H9 (cell line): ENCODE results near the gene SLIT1. TPM values are rescaled to one million over a fixed set of nuclear protein-coding genes. Genes with fewer than 3 reads are reported as not detected.

ENCODE experiments used
- DNase-seq: peaks from one replicate; pipeline ENCODE4 v3.0.0-alpha.2; 2017
- H2AFZ ChIP-seq: one replicate; pipeline ENCODE4 v1.6.1; 2013; ENCODE audit warnings: mild to moderate bottlenecking, low read length, control low read depth, moderate library complexity
- H2AK5ac ChIP-seq: 2 replicates; pipeline ENCODE4 v1.6.1; 2013; ENCODE audit warnings: low read length, control low read depth, mixed read lengths; ENCODE audit not compliant: insufficient read length
- H2BK120ac ChIP-seq: one replicate; pipeline ENCODE4 v1.6.1; 2013; ENCODE audit warnings: low read depth, mild to moderate bottlenecking, low read length, control low read depth, inconsistent platforms; ENCODE audit not compliant: poor library complexity, severe bottlenecking
- H2BK12ac ChIP-seq: 2 replicates; pipeline ENCODE4 v1.6.1; 2013; ENCODE audit warnings: low read length, control low read depth, mixed read lengths, low read depth; ENCODE audit not compliant: insufficient read length
- H2BK15ac ChIP-seq: 2 replicates; pipeline ENCODE4 v1.6.1; 2013; ENCODE audit warnings: low read depth, low read length, control low read depth
- H2BK20ac ChIP-seq: one replicate; pipeline ENCODE4 v1.6.1; 2013; ENCODE audit warnings: low read depth, mild to moderate bottlenecking, low read length, control low read depth, inconsistent platforms; ENCODE audit not compliant: poor library complexity, severe bottlenecking
- H2BK5ac ChIP-seq: 2 replicates; pipeline ENCODE4 v1.6.1; 2013; ENCODE audit warnings: low read length, control low read depth, mixed read lengths; ENCODE audit not compliant: insufficient read length
- H3K14ac ChIP-seq: 2 replicates; pipeline ENCODE4 v1.6.1; 2013; ENCODE audit warnings: low read length, control low read depth; ENCODE audit not compliant: insufficient read depth
- H3K18ac ChIP-seq: 2 replicates; pipeline ENCODE4 v1.6.1; 2013; ENCODE audit warnings: low read depth, mild to moderate bottlenecking, mixed read lengths, low read length, control low read depth; ENCODE audit not compliant: insufficient read length
- H3K23ac ChIP-seq: 2 replicates; pipeline ENCODE4 v1.6.1; 2013; ENCODE audit warnings: low read length, control low read depth, mixed read lengths, low read depth; ENCODE audit not compliant: insufficient read length
- H3K23me2 ChIP-seq: 2 replicates; pipeline ENCODE4 v1.6.1; 2013; ENCODE audit warnings: low read depth, mild to moderate bottlenecking, mixed read lengths, low read length, control low read depth; ENCODE audit not compliant: insufficient read length, poor library complexity, severe bottlenecking
- H3K27ac ChIP-seq: 2 replicates; pipeline ENCODE4 v1.5.1; 2013; ENCODE audit warnings: low read length, control low read depth, mixed read lengths, low read depth; ENCODE audit not compliant: insufficient read length
- H3K27me3 ChIP-seq: 2 replicates; pipeline ENCODE4 v1.6.1; 2013; ENCODE audit warnings: low read length, control low read depth, inconsistent platforms; ENCODE audit not compliant: insufficient read depth
- H3K4ac ChIP-seq: 2 replicates; pipeline ENCODE4 v1.6.1; 2013; ENCODE audit warnings: low read depth, mild to moderate bottlenecking, control low read depth, inconsistent platforms, low read length, moderate library complexity
- H3K4me1 ChIP-seq: 2 replicates; pipeline ENCODE4 v1.6.1; 2013; ENCODE audit warnings: low read length, control low read depth, inconsistent platforms; ENCODE audit not compliant: insufficient read depth
- H3K4me2 ChIP-seq: 2 replicates; pipeline ENCODE4 v1.6.1; 2013; ENCODE audit warnings: low read length, control low read depth, mixed read lengths; ENCODE audit not compliant: insufficient read length, insufficient read depth
- H3K56ac ChIP-seq: 2 replicates; pipeline ENCODE4 v1.6.1; 2013; ENCODE audit warnings: low read depth, mild to moderate bottlenecking, mixed read lengths, low read length, control low read depth; ENCODE audit not compliant: insufficient read length
- H3K79me1 ChIP-seq: 2 replicates; pipeline ENCODE4 v1.6.1; 2013; ENCODE audit warnings: low read depth, mild to moderate bottlenecking, moderate library complexity, low read length, control low read depth, inconsistent platforms; ENCODE audit not compliant: insufficient read depth, poor library complexity, severe bottlenecking
- H3K79me2 ChIP-seq: 2 replicates; pipeline ENCODE4 v1.6.1; 2013; ENCODE audit warnings: low read length, control low read depth, inconsistent platforms; ENCODE audit not compliant: insufficient read depth
- H3K9ac ChIP-seq: 2 replicates; pipeline ENCODE4 v1.6.1; 2013; ENCODE audit warnings: low read length, control low read depth, mixed read lengths; ENCODE audit not compliant: insufficient read length; ENCODE audit errors: extremely low read depth
- H3K9me3 ChIP-seq: one replicate; pipeline ENCODE4 v1.6.1; 2013; ENCODE audit warnings: low read depth, low read length, inconsistent platforms; ENCODE audit not compliant: control insufficient read depth
- H3T11ph ChIP-seq: one replicate; pipeline ENCODE4 v1.6.1; 2013; ENCODE audit warnings: mild to moderate bottlenecking, low read length, control low read depth, inconsistent platforms
- H4K20me1 ChIP-seq: one replicate; pipeline ENCODE4 v1.6.1; 2013; ENCODE audit not compliant: control insufficient read depth, insufficient read length, insufficient read depth
- H4K5ac ChIP-seq: 2 replicates; pipeline ENCODE4 v1.6.1; 2013; ENCODE audit warnings: low read depth, mild to moderate bottlenecking, mixed read lengths, low read length, control low read depth; ENCODE audit not compliant: insufficient read length
- H4K8ac ChIP-seq: replicated peaks from 2 replicates; pipeline ENCODE4 v1.6.1; 2013; ENCODE audit warnings: low read length, control low read depth, mixed read lengths, low read depth; ENCODE audit not compliant: insufficient read length
- H4K91ac ChIP-seq: 2 replicates; pipeline ENCODE4 v1.6.1; 2013; ENCODE audit warnings: low read depth, mild to moderate bottlenecking, moderate library complexity, mixed read lengths, low read length, control low read depth; ENCODE audit not compliant: insufficient read length
- H3K27ac Mint-ChIP-seq, 3 experiments: 2 replicates in 2 of 3; 3 replicates in 1 of 3; pipeline ENCODE4 v1.8.0; 2020 to 2021; ENCODE audit warnings: mixed read lengths in 3 of 3, mild to moderate bottlenecking in 1 of 3, moderate library complexity in 1 of 3
- H3K27me3 Mint-ChIP-seq: 2 replicates; pipeline ENCODE4 v1.8.0; 2021; ENCODE audit warnings: low read depth, mild to moderate bottlenecking, moderate library complexity, mixed read lengths
- H3K36me3 Mint-ChIP-seq, 3 experiments: 2 replicates in 2 of 3; 3 replicates in 1 of 3; pipeline ENCODE4 v1.8.0; 2020 to 2021; ENCODE audit warnings: low read depth in 3 of 3, mixed read lengths in 3 of 3; ENCODE audit not compliant: insufficient read depth in 1 of 3
- H3K4me1 Mint-ChIP-seq, 2 experiments: 2 replicates each; pipeline ENCODE4 v1.8.0; 2020; ENCODE audit warnings: mixed read lengths in 2 of 2
- H3K4me3 Mint-ChIP-seq, 2 experiments: 2 replicates in 1 of 2; 3 replicates in 1 of 2; pipeline ENCODE4 v1.8.0; 2020 to 2021; ENCODE audit warnings: mild to moderate bottlenecking in 2 of 2, mixed read lengths in 2 of 2, moderate library complexity in 1 of 2
- H3K9me3 Mint-ChIP-seq, 2 experiments: 2 replicates in 1 of 2; 3 replicates in 1 of 2; pipeline ENCODE4 v1.8.0; 2020; ENCODE audit warnings: mild to moderate bottlenecking in 2 of 2, mixed read lengths in 2 of 2, moderate library complexity in 1 of 2
- CTCF ChIP-seq: fragments of 200-600 bp; sonication (generic); conservative IDR thresholded peaks from 3 replicates; pipeline ENCODE4 v1.8.0; 2021; ENCODE audit warnings: antibody characterized with exemption, mild to moderate bottlenecking
- WGBS: extraction: QIAGEN DNeasy Blood & Tissue Kit; methylation state at CpG from one replicate; pipeline ENCODE4 v1.1.7; 2013; ENCODE audit warnings: missing lambda C conversion rate, low lambda C conversion rate, mixed read lengths; ENCODE audit not compliant: insufficient read length; ENCODE audit errors: extremely low coverage; 5-methylcytosine and 5-hydroxymethylcytosine counted together
- total RNA-seq: library from RNA; stranded (reverse); gene quantifications from 2 replicates; pipeline ENCODE4 v1.2.1, GENCODE V29; 2021

SLIT1 gene
- total RNA-seq, 1 experiment from 2014 or later, result 0.57 TPM

GRCh38 chr10:97029271-97029670 is 156.5 kb downstream of the SLIT1 start:
- H4K91ac ChIP-seq, result no peak overlapping the region
- no peak overlapping the region for H3K9ac ChIP-seq
- H3K18ac ChIP-seq, result no peak overlapping the region
- no peaks in the 10 kb centered on the region for H3K9me3 ChIP-seq
- no peak overlapping the region for H4K5ac ChIP-seq
- no peak overlapping the region for H2BK20ac ChIP-seq
- H2AK5ac ChIP-seq, result no peak overlapping the region
- no peak overlapping the region for H2BK12ac ChIP-seq
- H4K8ac ChIP-seq, result no peak overlapping the region
- H3K27me3 ChIP-seq, result no peaks in the 10 kb centered on the region
- peaks cover 6% of the 10 kb centered on the region; the same call in 1 of the 2 replicates for H3K27me3 Mint-ChIP-seq
- H3T11ph ChIP-seq, result no peak overlapping the region
- H3K79me1 ChIP-seq, result no peaks in the 10 kb centered on the region
- H3K9me3 Mint-ChIP-seq, result no peaks in the 10 kb centered on the region
- H3K4me3 Mint-ChIP-seq, result no peak overlapping the region
- H3K27ac ChIP-seq, result no peak overlapping the region
- H2AFZ ChIP-seq, result no peak overlapping the region
- H3K23ac ChIP-seq, result no peak overlapping the region
- no peak overlapping the region for H3K4me2 ChIP-seq
- no peak overlapping the region for H2BK5ac ChIP-seq
- peaks cover 3% of the 10 kb centered on the region; the same call in 1 of the 2 replicates for H3K4me1 ChIP-seq
- no peaks in the 10 kb centered on the region for H4K20me1 ChIP-seq
- no peaks in the 10 kb centered on the region for H3K23me2 ChIP-seq
- no peak overlapping the region for H3K14ac ChIP-seq
- no peaks in the 10 kb centered on the region for H3K79me2 ChIP-seq
- no peak overlapping the region for H2BK120ac ChIP-seq
- DNase-seq, result no peak
- no peak for TF ChIP-seq CTCF
- H2BK15ac ChIP-seq, result no peak overlapping the region
- no peaks in the 10 kb centered on the region for H3K36me3 Mint-ChIP-seq
- H3K27ac Mint-ChIP-seq, result no peak overlapping the region
- no peak overlapping the region for H3K56ac ChIP-seq
- H3K4me1 Mint-ChIP-seq, result peaks cover 33 to 39% of the 10 kb centered on the region in 2 experiments
- no CpG with 5 or more reads among the region's 3 CpGs for WGBS
- H3K4ac ChIP-seq, result no peak overlapping the region
